ENCODE results near the gene TBC1D26.
"Not testable (repeated sequence)": the region's sequence is repeated elsewhere in the genome, so short reads cannot be mapped to it uniquely, and the experiment has no call there.

The TBC1D26 gene

GRCh38 chr17:15738066-15738465 is 6.0 kb downstream of the TBC1D26 start:
- in situ Hi-C loops (cut with HindIII; ENCODE audit: low pct_unique_long_range_greater_than_20kb, low sequenced_read_pairs): no loop called here
- no peak for TF ChIP-seq JUND (IDR thresholded peaks at IDR 0.05; ENCODE audit: low read depth)

DNA sequence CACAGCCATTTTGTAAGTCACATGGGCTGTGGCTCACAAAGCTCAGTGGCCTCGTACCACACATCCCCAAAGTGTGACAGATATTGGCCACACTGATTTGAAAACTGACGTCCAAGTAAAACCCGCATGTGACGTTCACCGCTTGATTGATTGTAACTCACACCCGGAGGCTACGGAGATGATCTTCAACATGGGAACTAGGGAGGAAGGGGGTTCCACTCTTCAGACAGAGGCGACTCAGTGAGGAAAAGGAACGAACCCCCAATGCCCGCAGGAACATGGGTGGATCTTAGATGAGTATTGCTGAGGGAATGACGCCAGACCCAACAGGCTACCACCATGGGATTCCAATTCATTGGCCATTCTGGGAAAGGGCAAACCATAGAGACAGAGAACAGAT is 7.2 kb downstream of the TBC1D26 start:
- DNase-seq (ENCODE audit: low read depth in 1 of 2, low spot score in 1 of 2); in situ Hi-C loops (cut with HindIII; ENCODE audit: low pct_unique_long_range_greater_than_20kb, low sequenced_read_pairs): not testable (repeated sequence)

More at GRCh38 chr17:15738066-15738465, 6.0 kb downstream of the TBC1D26 start:
- no peak for DNase-seq (ENCODE audit: low read depth in 1 of 2, low spot score in 1 of 2)

GRCh38 chr17:15740041-15740440 is 8.0 kb downstream of the TBC1D26 start:
- DNase-seq (ENCODE audit: low read depth in 1 of 2, low spot score in 1 of 2); in situ Hi-C loops (cut with HindIII; ENCODE audit: low pct_unique_long_range_greater_than_20kb, low sequenced_read_pairs): not testable (repeated sequence)

DNA sequence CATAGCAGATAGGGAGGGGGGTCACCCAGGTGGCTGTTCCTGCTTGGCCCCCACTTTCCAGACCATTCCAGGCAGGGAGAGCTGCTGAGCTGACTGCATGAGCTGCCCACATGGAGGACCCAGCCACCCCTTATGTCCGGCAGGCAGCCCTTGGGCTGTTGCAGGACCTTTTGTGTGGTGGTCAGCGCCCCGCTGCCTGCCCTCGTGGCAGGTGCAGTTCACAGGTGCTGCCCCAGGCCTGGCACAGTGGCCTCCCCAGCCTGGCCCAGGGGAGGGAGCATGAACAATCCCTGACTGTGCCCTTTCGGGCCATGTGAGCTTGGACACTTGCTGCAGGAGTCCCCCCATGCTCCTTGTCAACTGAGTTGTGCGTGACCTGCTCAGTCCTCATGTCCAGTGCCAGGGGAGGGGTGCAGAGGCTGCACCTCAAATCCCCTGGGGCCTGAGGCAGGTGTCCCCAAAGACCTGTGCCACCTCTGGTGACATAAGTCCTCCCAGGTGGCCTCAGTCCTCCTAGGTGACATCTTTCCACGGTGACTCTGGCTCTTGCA is 8.6 kb downstream of the TBC1D26 start:
- in situ Hi-C loops (cut with HindIII; ENCODE audit: low pct_unique_long_range_greater_than_20kb, low sequenced_read_pairs): no loop called here
- DNase-seq (ENCODE audit: low read depth in 1 of 2, low spot score in 1 of 2): no peak
- TF ChIP-seq JUND (IDR thresholded peaks at IDR 0.05; ENCODE audit: low read depth): no peak

- in situ Hi-C loops (cut with HindIII; ENCODE audit: low pct_unique_long_range_greater_than_20kb, low sequenced_read_pairs): no loop called here
- no peak for TF ChIP-seq JUND (IDR thresholded peaks at IDR 0.05; ENCODE audit: low read depth)
- no peak for DNase-seq (ENCODE audit: low read depth in 1 of 2, low spot score in 1 of 2)
These were observed 9.5 kb downstream of the TBC1D26 start for GRCh38 chr17:15741624-15742023.

DNA sequence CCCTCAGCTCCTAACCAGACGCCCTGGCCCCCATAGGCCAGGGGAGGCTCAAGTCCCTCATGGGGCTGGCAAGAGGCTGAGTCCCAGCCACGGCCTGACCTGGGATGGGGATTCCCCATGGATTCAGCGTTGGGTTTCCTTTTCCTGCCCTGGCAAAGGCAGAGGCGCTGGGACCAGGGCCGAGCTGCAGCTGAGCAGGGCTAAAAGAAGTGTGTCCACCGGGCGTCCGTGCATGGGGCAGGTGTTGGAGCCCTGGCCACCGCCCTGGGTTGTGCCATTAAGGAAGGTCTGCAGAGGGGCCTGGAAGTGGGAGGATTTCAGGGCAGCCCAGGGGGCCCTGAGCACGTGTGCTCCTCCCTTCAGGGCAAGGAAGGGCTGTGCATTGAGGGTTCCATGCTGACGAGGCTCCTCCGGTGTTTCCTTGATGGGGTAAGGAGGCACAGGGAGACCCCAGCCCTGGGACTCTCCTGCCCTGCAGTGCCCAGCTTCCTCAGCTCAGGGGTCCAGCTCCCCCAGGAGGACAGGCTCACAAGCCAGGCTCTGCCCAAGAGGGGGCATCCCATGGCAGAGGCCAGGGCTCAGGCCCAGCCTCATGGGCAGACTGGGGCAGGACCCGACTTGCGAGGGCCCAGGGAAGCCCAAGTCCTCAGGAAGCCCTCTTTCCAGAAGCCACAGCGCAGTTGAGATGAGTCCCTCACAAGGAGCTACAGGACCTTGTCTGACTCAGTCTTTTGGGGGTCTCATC is 10.1 kb downstream of the TBC1D26 start:
- in situ Hi-C loops (cut with HindIII; ENCODE audit: low pct_unique_long_range_greater_than_20kb, low sequenced_read_pairs): no loop called here
- TF ChIP-seq JUND (IDR thresholded peaks at IDR 0.05; ENCODE audit: low read depth): no peak
- DNase-seq (ENCODE audit: low read depth in 1 of 2, low spot score in 1 of 2): no peak

DNA sequence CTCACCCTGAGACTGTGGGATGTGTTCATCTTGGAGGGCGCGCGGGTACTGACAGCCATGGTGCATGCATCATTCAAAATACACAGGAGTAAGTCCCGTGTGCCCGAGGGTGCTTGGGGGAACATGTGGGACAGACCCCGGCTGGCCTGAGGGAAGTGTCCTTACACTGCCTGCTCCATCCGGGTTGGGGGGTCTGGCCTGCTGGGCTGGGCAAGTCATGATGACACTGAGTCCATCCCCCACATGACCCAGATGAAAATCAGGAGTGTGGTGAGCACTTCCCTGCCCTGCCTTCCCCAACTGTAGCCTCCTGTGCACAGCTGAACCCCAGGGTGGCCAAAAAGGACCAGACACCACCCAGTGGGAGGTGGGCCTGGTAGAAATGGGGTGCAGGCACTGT is 10.8 kb downstream of the TBC1D26 start:
- in situ Hi-C loops (cut with HindIII; ENCODE audit: low pct_unique_long_range_greater_than_20kb, low sequenced_read_pairs): no loop called here
- TF ChIP-seq JUND (IDR thresholded peaks at IDR 0.05; ENCODE audit: low read depth): no peak
- DNase-seq (ENCODE audit: low read depth in 1 of 2, low spot score in 1 of 2): no peak

DNA sequence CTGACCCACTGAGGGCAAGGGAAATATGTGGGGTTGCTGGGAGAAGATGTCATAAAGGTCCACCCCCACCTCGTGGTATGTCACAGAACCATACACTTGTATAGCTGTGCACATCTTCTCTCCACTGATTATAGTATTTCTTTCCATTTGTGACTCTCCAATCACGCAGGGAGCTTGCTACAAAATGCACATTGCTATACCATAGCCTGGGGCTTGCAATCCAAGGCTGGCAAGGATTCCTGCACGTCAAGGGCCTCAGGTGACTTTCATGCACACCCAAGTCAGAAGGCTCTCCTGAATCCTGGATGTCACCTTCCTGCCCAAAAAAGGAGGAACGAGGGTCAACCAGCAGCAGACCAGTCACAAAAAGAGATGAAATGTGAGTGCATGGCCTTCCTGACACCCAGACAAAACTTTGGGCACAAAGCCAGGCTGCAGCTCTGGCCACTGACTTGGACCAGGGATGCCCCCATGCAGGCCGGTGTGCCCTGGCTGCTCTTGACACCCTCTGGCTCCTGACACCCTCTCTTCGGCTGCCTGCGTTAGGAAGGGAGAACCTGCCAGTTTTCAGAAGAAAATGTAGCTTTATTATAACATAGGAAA is 12.1 kb downstream of the TBC1D26 start:
- DNase-seq (ENCODE audit: low read depth in 1 of 2, low spot score in 1 of 2): peak; percentile 6 to 25
- in situ Hi-C loops (cut with HindIII; ENCODE audit: low pct_unique_long_range_greater_than_20kb, low sequenced_read_pairs): no loop called here
- no peak for TF ChIP-seq JUND (IDR thresholded peaks at IDR 0.05; ENCODE audit: low read depth)

- peak in 1 of 2 experiments; percentile 3 for DNase-seq (ENCODE audit: low read depth in 1 of 2, low spot score in 1 of 2)
- TF ChIP-seq JUND (IDR thresholded peaks at IDR 0.05; ENCODE audit: low read depth): no peak
- in situ Hi-C loops (cut with HindIII; ENCODE audit: low pct_unique_long_range_greater_than_20kb, low sequenced_read_pairs): no loop called here
These were observed 12.8 kb downstream of the TBC1D26 start for GRCh38 chr17:15744885-15745284.

- in situ Hi-C loops (cut with HindIII; ENCODE audit: low pct_unique_long_range_greater_than_20kb, low sequenced_read_pairs); DNase-seq (ENCODE audit: low read depth in 1 of 2, low spot score in 1 of 2): not testable (repeated sequence)
These were observed 17.3 kb downstream of the TBC1D26 start for GRCh38 chr17:15749403-15749802.

- in situ Hi-C loops (cut with HindIII; ENCODE audit: low pct_unique_long_range_greater_than_20kb, low sequenced_read_pairs); DNase-seq (ENCODE audit: low read depth in 1 of 2, low spot score in 1 of 2): not testable (repeated sequence)
These were observed 36.9 kb downstream of the TBC1D26 start for GRCh38 chr17:15768865-15769533.

GRCh38 chr17:15770679-15771078 is 38.6 kb downstream of the TBC1D26 start:
- in situ Hi-C loops (cut with HindIII; ENCODE audit: low pct_unique_long_range_greater_than_20kb, low sequenced_read_pairs): not testable (repeated sequence)

GRCh38 chr17:15776871-15777270 is 44.8 kb downstream of the TBC1D26 start:
- in situ Hi-C loops (cut with HindIII; ENCODE audit: low pct_unique_long_range_greater_than_20kb, low sequenced_read_pairs): no loop called here
- no peak for TF ChIP-seq JUND (IDR thresholded peaks at IDR 0.05; ENCODE audit: low read depth)
- DNase-seq (ENCODE audit: low read depth in 1 of 2, low spot score in 1 of 2): no peak

More at GRCh38 chr17:15770679-15771078, 38.6 kb downstream of the TBC1D26 start:
- DNase-seq (ENCODE audit: low read depth in 1 of 2, low spot score in 1 of 2): not testable (repeated sequence)

All from T47D (cell line).